IPS-18a (cell line): Measurements from ENCODE around the gene RSRC2.

Source experiments
- H3K27ac ChIP-seq: one replicate; pipeline ENCODE4 v1.5.1; 2013; ENCODE audit warnings: low read length
- H3K27me3 ChIP-seq: one replicate; pipeline ENCODE4 v1.6.1; 2013; ENCODE audit warnings: mild to moderate bottlenecking, low read length; ENCODE audit not compliant: control insufficient read depth, insufficient read depth
- H3K36me3 ChIP-seq: one replicate; pipeline ENCODE4 v1.6.1; 2013; ENCODE audit warnings: low read depth, low read length; ENCODE audit not compliant: control insufficient read depth
- H3K4me1 ChIP-seq: one replicate; pipeline ENCODE4 v1.6.1; 2013; ENCODE audit warnings: low read depth, low read length; ENCODE audit not compliant: control insufficient read depth
- H3K4me3 ChIP-seq: one replicate; pipeline ENCODE4 v1.5.1; 2013; ENCODE audit warnings: low read length
- H3K9ac ChIP-seq: one replicate; pipeline ENCODE4 v1.6.1; 2013; ENCODE audit warnings: mild to moderate bottlenecking, low read length, moderate library complexity
- H3K9me3 ChIP-seq: one replicate; pipeline ENCODE4 v1.6.1; 2013; ENCODE audit warnings: low read depth, low read length; ENCODE audit not compliant: control insufficient read depth

The RSRC2 gene

DNA sequence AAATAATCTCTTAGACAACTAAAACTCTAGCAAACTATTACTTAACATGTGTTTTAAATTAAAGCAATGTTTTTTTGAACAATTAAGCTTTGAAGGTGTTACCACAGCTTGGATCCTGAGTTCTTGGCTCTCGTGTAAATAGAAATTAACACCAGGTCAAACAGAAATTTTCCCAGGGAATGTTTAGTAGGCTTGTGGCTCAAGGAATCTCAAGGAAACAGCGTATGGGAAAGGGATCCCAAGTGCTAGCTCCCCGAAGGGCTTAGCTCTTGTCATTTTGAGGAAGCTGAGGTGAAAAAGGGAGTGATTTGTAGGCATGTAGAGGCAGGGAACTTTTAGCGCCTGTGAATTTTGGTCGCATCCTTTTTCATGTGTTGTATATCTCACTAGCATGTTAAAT, 11.8 kb upstream of the RSRC2 start:
- H3K4me3 ChIP-seq: no peak overlapping the region
- no peak overlapping the region for H3K27ac ChIP-seq
- H3K36me3 ChIP-seq: peaks cover 66% of the 10 kb centered on the region
- no peaks in the 10 kb centered on the region for H3K9me3 ChIP-seq
- H3K9ac ChIP-seq: no peak overlapping the region
- H3K27me3 ChIP-seq: no peaks in the 10 kb centered on the region
- no peaks in the 10 kb centered on the region for H3K4me1 ChIP-seq

DNA sequence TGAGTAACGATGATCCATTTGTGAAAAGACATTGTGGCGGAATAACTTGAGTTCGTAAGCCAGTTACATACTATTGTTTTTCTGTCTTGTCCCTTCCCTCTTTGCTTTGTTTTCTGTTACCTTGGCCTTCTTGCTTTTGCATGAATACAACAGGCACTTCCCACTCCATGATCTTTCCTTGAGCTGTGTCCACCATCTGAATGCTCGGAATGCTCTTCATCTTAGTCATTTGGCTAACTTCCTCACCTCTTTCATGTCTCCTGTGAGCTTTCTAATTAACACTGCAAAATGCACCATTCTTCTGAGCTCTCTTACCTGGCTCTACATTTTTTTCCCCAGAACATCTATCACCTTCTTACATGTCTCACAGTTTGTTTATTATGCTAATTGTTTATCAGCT, 10.3 kb upstream of the RSRC2 start:
- Histone ChIP-seq H3K27me3 (no peaks in the 10 kb centered on the region), H3K27ac (no peak overlapping the region), H3K36me3 (peaks cover 68% of the 10 kb centered on the region), H3K4me1 (no peaks in the 10 kb centered on the region), H3K4me3 (no peak overlapping the region), H3K9ac (no peak overlapping the region), H3K9me3 (no peaks in the 10 kb centered on the region)

DNA sequence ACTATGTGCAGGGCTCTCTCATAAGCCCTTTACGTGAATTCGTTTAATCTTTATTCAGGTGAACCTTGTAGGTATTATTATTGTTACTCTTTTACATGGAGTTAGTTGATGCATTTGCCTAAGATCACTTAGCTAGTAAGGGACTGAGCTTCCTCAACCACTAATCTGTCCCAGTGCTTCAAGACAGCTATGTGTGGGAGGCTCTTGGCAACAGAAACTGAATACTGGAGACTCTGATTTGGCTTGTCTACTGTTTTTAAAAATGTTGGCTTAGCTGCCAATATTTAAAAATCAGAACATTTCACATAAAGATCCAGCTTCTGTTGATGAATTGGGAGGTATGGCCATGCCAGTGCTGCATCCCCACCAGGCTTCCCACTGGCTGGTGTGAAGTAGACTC, 7.1 kb upstream of the RSRC2 start:
- no peaks in the 10 kb centered on the region for H3K9me3 ChIP-seq
- no peak overlapping the region for H3K4me3 ChIP-seq
- H3K4me1 ChIP-seq: no peaks in the 10 kb centered on the region
- H3K9ac ChIP-seq: no peak overlapping the region
- peaks cover 68% of the 10 kb centered on the region for H3K36me3 ChIP-seq
- no peaks in the 10 kb centered on the region for H3K27me3 ChIP-seq
- H3K27ac ChIP-seq: no peak overlapping the region

DNA sequence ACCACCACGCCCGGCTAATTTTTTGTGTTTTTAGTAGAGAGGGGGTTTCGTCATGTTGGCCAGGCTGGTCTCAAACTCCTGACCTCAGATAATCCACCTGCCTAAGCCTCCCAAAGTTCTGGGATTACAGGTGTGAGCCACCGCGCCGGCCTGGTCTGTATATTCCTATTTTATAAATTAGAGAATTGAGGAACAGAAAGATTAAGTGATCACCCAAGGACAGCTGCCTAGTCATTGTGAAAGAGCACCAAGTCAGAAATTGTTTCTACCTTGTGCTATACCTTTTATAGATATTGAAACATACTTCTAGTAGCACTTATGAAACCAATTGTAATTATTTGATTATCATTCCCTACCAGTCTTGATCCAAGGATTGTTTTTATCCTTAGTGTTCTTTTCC, 2.3 kb upstream of the RSRC2 start:
- H3K9ac ChIP-seq: no peak overlapping the region
- no peaks in the 10 kb centered on the region for H3K27me3 ChIP-seq
- peaks cover 13% of the 10 kb centered on the region for H3K4me1 ChIP-seq
- H3K27ac ChIP-seq: no peak overlapping the region
- no peak overlapping the region for H3K4me3 ChIP-seq
- no peaks in the 10 kb centered on the region for H3K9me3 ChIP-seq
- peaks cover 46% of the 10 kb centered on the region for H3K36me3 ChIP-seq

DNA sequence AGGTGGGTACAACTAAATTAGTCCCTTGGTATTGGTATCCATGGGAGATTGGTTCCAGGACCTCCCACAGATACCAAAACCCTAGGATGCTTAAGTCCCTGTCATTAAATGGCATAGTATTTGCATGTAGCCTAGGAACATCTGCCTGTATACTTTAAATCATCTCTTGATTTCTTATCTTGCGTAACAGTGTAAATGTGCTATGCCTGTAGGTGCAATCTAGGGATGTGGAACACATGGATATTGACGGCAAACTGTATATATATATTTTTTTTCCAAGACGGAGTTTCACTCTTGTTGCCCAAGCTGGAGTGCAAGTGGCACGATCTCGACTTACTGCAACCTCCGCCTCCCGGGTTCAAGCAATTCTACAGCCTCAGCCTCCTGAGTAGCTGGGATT, 1.8 kb upstream of the RSRC2 start:
- peaks cover 17% of the 10 kb centered on the region for H3K4me1 ChIP-seq
- no peak overlapping the region for H3K27ac ChIP-seq
- peaks cover 46% of the 10 kb centered on the region for H3K36me3 ChIP-seq
- no peaks in the 10 kb centered on the region for H3K9me3 ChIP-seq
- no peaks in the 10 kb centered on the region for H3K27me3 ChIP-seq
- H3K4me3 ChIP-seq: peak overlapping the region; percentile 100
- H3K9ac ChIP-seq: peak overlapping the region; percentile 100

DNA sequence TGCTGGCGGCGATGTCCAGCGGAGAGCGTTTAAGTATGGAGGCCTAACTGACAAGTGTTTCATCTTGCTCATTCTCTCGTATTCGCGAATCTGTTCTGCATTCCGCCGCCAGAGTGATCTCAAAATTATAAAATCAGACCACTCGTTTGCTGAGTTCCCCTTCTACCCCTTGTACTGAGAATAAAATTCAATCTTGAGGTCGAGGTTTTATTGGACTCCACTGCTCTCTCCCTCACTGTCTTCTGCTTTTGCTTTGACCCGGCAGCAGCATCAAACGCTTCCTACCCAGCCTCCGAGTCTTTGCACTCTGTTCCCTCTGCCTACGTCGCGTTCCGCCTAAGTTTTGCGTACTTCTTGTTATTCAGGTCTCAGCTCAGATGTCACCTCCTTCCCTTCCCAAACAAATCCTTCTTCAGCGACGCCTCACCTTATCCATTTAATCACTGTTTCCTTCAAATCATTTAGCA, 775 bp upstream of the RSRC2 start:
- peak overlapping the region; percentile 100 for H3K9ac ChIP-seq
- peak overlapping the region; percentile 100 for H3K4me3 ChIP-seq
- peaks cover 17% of the 10 kb centered on the region for H3K4me1 ChIP-seq
- H3K36me3 ChIP-seq: peaks cover 44% of the 10 kb centered on the region
- peak overlapping the region; percentile 90 for H3K27ac ChIP-seq
- H3K9me3 ChIP-seq: no peaks in the 10 kb centered on the region
- no peaks in the 10 kb centered on the region for H3K27me3 ChIP-seq

DNA sequence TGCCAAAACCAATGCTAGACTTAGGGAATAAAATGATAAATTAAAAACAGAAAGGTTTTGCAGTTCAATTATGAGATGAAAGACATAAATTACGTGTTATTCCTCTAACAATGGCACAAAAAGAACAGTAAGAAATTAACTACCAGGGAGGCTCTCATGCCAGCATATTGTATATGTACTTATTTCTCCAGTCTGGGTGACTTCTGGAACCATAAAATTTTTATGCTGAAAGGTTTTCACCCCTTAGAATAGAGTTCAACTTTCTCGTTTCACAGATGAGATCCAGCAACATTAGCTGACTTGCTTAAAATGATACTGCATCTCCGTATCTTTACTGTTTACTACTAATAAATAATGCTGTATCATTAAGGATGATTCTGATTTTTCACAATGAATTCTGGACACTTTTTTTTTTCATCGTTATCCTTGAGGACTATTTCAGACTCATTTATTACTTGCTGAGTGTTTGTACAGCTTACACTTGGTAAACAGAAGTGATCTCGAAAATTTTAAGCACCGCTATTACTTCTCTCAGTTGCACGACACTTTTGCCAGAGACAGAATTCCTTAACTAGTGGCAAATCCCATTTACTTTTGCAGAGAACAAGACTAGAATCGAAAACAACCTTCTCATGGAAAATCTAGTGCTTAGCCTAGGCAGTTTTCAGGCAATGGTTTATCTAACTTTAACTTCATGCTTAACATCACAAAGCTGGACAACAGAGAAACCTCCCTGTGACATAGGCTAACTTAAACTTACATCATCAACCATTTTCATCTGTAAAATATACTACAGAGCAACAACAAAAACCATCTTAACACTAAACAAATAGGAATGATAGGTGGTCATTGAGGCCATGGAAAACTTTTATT, 2.7 kb downstream of the RSRC2 start:
- Histone ChIP-seq H3K9me3 (no peaks in the 10 kb centered on the region), H3K27ac (no peak overlapping the region), H3K4me1 (peaks cover 17% of the 10 kb centered on the region), H3K36me3 (peaks cover 57% of the 10 kb centered on the region), H3K9ac (peak overlapping the region; percentile 100), H3K4me3 (peak overlapping the region; percentile 100), H3K27me3 (no peaks in the 10 kb centered on the region)

DNA sequence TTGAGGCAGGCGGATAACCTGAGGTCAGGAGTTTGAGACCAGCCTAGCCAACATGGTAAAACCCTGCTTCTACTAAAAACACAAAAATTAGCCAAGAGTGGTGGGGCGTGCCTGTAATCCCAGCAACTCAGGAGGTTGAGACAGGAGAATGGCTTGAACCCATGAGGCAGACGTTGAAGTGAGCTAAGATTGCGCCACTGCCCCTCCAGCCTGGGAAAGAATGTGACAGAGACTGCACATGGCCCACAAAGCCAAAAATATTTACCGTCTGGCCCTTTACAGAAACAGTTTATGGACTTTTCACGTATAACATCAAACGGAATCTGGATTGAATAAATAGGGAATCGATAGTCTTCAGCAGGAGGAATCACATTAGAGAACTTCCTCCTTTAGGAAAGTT, 3.5 kb downstream of the RSRC2 start:
- Histone ChIP-seq H3K4me1 (peaks cover 16% of the 10 kb centered on the region), H3K27me3 (no peaks in the 10 kb centered on the region), H3K9me3 (no peaks in the 10 kb centered on the region), H3K36me3 (peaks cover 64% of the 10 kb centered on the region), H3K4me3 (peak overlapping the region; percentile 100), H3K27ac (no peak overlapping the region), H3K9ac (peak overlapping the region; percentile 100)

DNA sequence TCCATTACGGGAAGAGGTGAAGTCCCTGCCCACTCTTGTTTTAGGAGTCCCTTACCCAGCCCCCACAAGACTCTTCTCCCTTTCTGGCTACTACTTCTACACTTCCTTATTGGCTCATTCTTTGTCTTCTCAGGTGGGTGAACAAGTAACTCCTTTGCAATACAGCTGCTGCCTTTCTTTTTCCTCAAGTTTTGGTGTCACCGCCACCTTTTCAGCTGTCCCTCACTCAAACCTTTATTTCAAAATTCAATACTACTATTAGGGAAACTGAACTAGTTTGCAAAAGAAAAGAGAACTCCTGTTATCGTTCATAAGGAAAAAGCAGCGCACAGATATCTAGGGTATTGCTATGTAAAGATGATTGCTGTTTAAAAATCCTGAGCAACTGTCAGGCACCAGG, 6.1 kb downstream of the RSRC2 start:
- Histone ChIP-seq H3K9ac (no peak overlapping the region), H3K27ac (no peak overlapping the region), H3K4me1 (peaks cover 13% of the 10 kb centered on the region), H3K9me3 (no peaks in the 10 kb centered on the region), H3K4me3 (no peak overlapping the region), H3K36me3 (peaks cover 85% of the 10 kb centered on the region), H3K27me3 (no peaks in the 10 kb centered on the region)

DNA sequence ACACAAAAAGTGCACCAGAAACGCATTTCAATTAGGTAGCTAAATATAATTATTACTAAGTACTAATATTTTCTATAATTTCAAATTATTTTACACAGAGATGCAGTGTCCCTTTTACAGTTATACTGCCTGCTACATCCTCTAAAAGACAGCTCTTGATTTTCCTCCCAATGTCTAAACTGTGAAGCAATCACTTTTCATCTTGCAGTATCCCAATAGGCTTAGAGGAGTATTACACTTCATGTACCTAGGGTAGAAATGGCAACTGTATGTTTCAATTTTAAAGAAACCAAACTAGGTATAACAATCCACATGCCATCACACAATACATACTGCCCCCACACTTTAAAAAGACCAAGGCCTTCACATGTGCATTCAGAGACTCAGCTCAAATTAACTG, 7.3 kb downstream of the RSRC2 start:
- H3K4me3 ChIP-seq: no peak overlapping the region
- peaks cover 9% of the 10 kb centered on the region for H3K4me1 ChIP-seq
- no peaks in the 10 kb centered on the region for H3K27me3 ChIP-seq
- peaks cover 93% of the 10 kb centered on the region for H3K36me3 ChIP-seq
- H3K9me3 ChIP-seq: no peaks in the 10 kb centered on the region
- H3K9ac ChIP-seq: no peak overlapping the region
- no peak overlapping the region for H3K27ac ChIP-seq

DNA sequence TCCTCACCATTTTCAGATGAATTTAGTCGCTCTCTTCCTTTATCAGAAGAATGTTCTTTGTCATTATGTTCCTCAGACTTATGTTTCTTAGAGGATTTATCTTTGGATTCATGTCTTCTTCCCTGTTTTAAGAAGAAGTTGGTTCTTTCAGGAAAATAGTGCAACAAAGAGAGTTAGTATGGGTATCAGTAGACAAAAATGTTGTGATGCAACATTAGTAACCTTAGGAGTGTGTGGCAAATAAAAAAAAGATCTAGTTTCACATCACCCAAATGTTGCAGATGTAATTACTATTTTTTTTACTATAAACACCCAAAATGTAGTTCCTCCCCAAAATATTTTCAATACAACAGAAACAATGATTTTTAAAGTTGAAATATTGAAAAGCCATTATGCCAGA, 7.8 kb downstream of the RSRC2 start:
- Histone ChIP-seq H3K9me3 (no peaks in the 10 kb centered on the region), H3K36me3 (peaks cover 93% of the 10 kb centered on the region), H3K9ac (no peak overlapping the region), H3K27ac (no peak overlapping the region), H3K4me3 (no peak overlapping the region), H3K4me1 (peaks cover 4% of the 10 kb centered on the region), H3K27me3 (no peaks in the 10 kb centered on the region)

DNA sequence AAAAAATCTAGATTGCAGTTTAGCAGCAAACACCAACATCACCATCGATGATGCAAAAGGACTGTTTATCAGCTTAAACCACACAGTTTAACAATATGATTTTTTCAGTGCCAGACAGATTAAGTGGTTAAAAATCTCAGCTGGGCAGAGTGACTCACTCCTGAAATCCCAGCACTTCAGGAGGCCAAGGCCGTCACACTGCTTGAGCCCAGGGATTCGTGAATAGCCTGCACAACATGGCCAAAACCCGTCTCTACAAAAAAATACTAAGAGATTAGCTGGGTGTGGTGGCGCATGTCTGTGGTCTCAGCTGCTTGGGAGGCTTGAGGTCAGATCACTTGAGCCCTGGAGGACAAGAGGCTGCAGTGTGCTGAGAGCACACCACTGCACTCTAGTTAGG, 8.9 kb downstream of the RSRC2 start:
- Histone ChIP-seq H3K27ac (no peak overlapping the region), H3K4me1 (no peaks in the 10 kb centered on the region), H3K4me3 (no peak overlapping the region), H3K36me3 (peaks cover 95% of the 10 kb centered on the region), H3K9me3 (no peaks in the 10 kb centered on the region), H3K9ac (no peak overlapping the region), H3K27me3 (no peaks in the 10 kb centered on the region)
